Right forelimb (tissue), 1 donor: Measurements from ENCODE around the gene FAM118B.

ENCODE experiments used
- DNase-seq: peaks from one replicate; pipeline ENCODE4 v3.0.0-alpha.2; 2018

The FAM118B gene

GRCh38 chr11:126186708-126187529 is 24.7 kb upstream of the FAM118B start:
- DNase-seq = no peak

GRCh38 chr11:126188332-126189108 is 23.1 kb upstream of the FAM118B start:
- no peak for DNase-seq

- DNase-seq = no peak
Measured at GRCh38 chr11:126189109-126189929, 22.3 kb upstream of the FAM118B start.

GRCh38 chr11:126190792-126191191 is 20.8 kb upstream of the FAM118B start:
- no peak for DNase-seq

- DNase-seq = no peak
Measured at GRCh38 chr11:126191379-126192073, 20.1 kb upstream of the FAM118B start.

GRCh38 chr11:126192361-126192760 is 19.2 kb upstream of the FAM118B start:
- DNase-seq = no peak

GRCh38 chr11:126193038-126193478 is 18.5 kb upstream of the FAM118B start:
- no peak for DNase-seq

- peak; percentile 77 for DNase-seq
Measured at GRCh38 chr11:126194121-126194543, 17.4 kb upstream of the FAM118B start.

GRCh38 chr11:126195119-126195518 is 16.5 kb upstream of the FAM118B start:
- DNase-seq = no peak

- DNase-seq = no peak
Measured at GRCh38 chr11:126197277-126197939, 14.2 kb upstream of the FAM118B start.

- DNase-seq = no peak
Measured at GRCh38 chr11:126198648-126199047, 12.9 kb upstream of the FAM118B start.

GRCh38 chr11:126202646-126203359 is 8.8 kb upstream of the FAM118B start:
- no peak for DNase-seq

- no peak for DNase-seq
Measured at GRCh38 chr11:126205359-126205758, 6.2 kb upstream of the FAM118B start.

- DNase-seq = no peak
Measured at GRCh38 chr11:126207896-126208295, 3.7 kb upstream of the FAM118B start.

GRCh38 chr11:126210871-126211235 is 729 bp upstream of the FAM118B start:
- no peak for DNase-seq

GRCh38 chr11:126212089-126212660 is 593 bp downstream of the FAM118B start:
- no peak for DNase-seq

- DNase-seq = no peak
Measured at GRCh38 chr11:126214441-126214840, 2.9 kb downstream of the FAM118B start.

- DNase-seq = no peak
Measured at GRCh38 chr11:126214841-126215240, 3.3 kb downstream of the FAM118B start.

GRCh38 chr11:126216526-126217305 is 5.1 kb downstream of the FAM118B start:
- no peak for DNase-seq

GRCh38 chr11:126217491-126217890 is 5.9 kb downstream of the FAM118B start:
- DNase-seq = no peak
